GM19240 (cell line): ENCODE measurements around the gene CLCN2.
A peak's percentile ranks its signal among the peaks of the same experiment; 100 is the strongest.

Experiments used
- DNase-seq: peaks from one replicate; pipeline ENCODE4 v3.0.0; 2011; ENCODE audit warnings: low spot score; ENCODE audit not compliant: insufficient read length

CLCN2 gene

DNA sequence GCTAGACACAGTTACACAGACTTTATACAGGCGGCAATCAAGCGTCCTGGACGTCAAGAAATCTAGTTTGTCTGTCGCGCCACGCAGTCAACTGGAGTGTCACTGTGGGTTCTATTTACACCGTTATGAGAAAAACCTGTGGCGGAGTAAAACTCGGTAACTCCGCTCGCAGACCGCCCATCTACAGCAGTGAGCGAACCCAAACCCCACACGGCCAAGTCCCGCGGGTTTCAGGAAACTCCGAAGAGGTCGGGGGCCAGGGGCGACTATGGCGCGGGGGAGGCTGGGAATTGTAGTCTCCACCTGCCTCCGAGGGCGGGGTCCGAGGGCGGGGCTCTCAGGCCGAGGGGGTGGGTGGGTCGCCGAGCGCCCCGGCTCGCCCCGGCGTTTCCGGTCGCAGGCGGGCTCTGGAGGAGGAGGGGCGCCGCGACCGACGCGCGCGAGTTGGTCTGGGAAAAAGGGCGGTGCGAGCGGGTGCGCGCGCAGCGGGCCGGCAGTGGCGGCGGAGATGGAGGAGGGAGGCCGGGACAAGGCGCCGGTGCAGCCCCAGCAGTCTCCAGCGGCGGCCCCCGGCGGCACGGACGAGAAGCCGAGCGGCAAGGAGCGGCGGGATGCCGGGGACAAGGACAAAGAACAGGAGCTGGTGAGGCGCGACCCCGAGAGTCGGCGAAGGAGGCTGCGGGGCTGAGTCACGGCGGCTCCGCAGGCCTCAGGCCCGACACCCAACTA lies 62.5 kb downstream of the CLCN2 start, which contains the start of gene PSMD2:
PSMD2 (plus strand) TSS at position 483 of the 729 bp plus-strand sequence; CDS start at position 509, 26 bp downstream.
- peak; percentile 96 for DNase-seq

DNA sequence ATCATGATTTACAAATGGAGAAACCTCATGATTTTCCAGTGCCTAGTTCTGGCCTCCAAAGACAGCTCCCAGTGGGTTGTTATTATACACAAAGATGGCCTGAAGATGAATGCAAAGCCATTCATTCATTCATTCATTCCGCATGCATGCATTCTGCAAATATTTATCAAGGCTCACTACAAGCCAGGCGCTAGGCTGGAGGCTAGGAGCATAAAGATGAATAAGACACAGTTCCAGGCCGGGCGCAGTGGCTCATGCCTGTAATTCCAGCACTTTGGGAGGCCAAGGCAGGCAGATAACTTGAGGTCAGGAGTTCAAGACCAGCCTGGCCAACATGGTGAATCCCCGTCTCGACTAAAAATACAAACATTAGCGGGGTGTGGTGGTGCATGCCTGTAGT lies 64.8 kb downstream of the CLCN2 start:
- DNase-seq: no peak
